Skeletal muscle satellite cell (primary cell): ENCODE measurements around the gene OPN1LW. TPM values are rescaled to one million over a fixed set of nuclear protein-coding genes. Genes with fewer than 3 reads are reported as not detected.
"Not testable (repeated sequence)": the region's sequence is repeated elsewhere in the genome, so short reads cannot be mapped to it uniquely, and the experiment has no call there.

ENCODE experiments used
- H3K27me3 ChIP-seq: 2 replicates; pipeline ENCODE4 v1.7.0; 2013; ENCODE audit warnings: low read length; ENCODE audit not compliant: control insufficient read depth, insufficient read depth
- H3K36me3 ChIP-seq: 2 replicates; pipeline ENCODE4 v1.7.0; 2013; ENCODE audit warnings: mild to moderate bottlenecking, control low read depth, low read length; ENCODE audit not compliant: insufficient read depth
- H3K4me1 ChIP-seq: 2 replicates; pipeline ENCODE4 v1.7.0; 2013; ENCODE audit warnings: low read length; ENCODE audit not compliant: control insufficient read depth, insufficient read depth
- H3K4me2 ChIP-seq: 2 replicates; pipeline ENCODE4 v1.7.0; 2013; ENCODE audit warnings: mild to moderate bottlenecking, low read length
- H3K4me3 ChIP-seq: 2 replicates; pipeline ENCODE4 v1.7.0; 2013; ENCODE audit warnings: low read length
- H3K9ac ChIP-seq: 2 replicates; pipeline ENCODE4 v1.7.0; 2013; ENCODE audit warnings: mild to moderate bottlenecking, low read depth, low read length, moderate library complexity
- H3K9me3 ChIP-seq: replicated peaks from 2 replicates; pipeline ENCODE4 v1.7.0; 2013; ENCODE audit warnings: mild to moderate bottlenecking, control low read depth, low read length
- total RNA-seq: library from RNA; depleted of rRNA; stranded (reverse); fragments of >200 nt; gene quantifications from 2 replicates; pipeline ENCODE4 v1.2.3, GENCODE V29; 2012; rRNA removed

The OPN1LW gene
- not detected in 2 replicates for total RNA-seq

DNA sequence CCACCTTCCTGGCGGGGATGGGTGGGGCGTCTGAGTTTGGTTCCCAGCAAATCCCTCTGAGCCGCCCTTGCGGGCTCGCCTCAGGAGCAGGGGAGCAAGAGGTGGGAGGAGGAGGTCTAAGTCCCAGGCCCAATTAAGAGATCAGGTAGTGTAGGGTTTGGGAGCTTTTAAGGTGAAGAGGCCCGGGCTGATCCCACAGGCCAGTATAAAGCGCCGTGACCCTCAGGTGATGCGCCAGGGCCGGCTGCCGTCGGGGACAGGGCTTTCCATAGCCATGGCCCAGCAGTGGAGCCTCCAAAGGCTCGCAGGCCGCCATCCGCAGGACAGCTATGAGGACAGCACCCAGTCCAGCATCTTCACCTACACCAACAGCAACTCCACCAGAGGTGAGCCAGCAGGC is at the start of gene OPN1LW:
Gene OPN1LW (plus strand): TSS at position 234 of the 400 bp plus-strand sequence. CDS start 41 bp downstream, at position 275.
- not testable (repeated sequence) for H3K4me2 ChIP-seq, H3K27me3 ChIP-seq, H3K36me3 ChIP-seq, H3K4me1 ChIP-seq, H3K4me3 ChIP-seq, H3K9ac ChIP-seq, H3K9me3 ChIP-seq

GRCh38 chrX:154094833-154095232 is 49.2 kb upstream of the OPN1LW start:
- Histone ChIP-seq H3K4me1 (peaks cover 26% of the 10 kb centered on the region), H3K36me3 (no peaks in the 10 kb centered on the region), H3K9ac (no peak overlapping the region), H3K27me3 (no peaks in the 10 kb centered on the region), H3K9me3 (no peaks in the 10 kb centered on the region), H3K4me2 (peak overlapping the region; percentile 87), H3K4me3 (no peak overlapping the region)

DNA sequence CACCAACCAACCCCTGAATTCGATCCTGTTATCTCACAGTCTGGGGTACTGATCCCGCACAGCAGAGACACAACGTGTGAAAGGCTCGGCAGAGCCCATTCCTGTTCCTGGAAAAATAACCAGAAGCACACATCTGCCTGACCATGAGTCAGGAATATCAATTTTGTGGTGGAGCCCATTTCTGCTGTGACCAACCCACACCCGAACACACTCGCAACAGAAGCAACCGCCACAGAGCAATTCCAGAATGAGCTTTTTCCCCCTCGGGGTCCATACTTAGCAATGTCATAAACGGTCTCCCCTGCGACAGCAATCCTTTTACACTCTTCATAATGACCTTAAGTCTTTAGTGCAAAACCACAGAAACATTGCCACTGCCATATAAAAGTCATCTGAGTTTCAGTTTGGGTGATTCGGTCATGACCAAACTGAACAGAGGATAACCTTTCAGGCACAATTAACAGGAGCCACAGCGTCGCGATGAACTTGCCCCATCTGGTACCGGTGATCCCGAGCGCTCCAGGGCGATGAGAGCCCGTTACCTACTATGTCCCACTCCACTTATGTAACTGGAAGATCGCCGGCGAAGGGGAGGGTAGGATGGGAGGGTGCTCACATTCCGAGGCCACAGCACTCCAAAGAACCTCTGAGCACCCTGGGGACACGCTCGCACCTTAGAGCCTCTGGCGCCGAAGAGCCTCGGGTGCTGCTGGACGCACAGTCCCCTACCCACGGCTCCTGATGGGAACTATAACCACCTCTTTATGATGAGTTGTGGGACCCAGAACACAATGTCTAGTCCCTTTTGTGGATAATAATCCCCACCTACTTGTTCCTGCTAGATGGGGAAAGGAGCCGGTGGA is 47.7 kb upstream of the OPN1LW start:
- Histone ChIP-seq H3K36me3 (no peaks in the 10 kb centered on the region), H3K9ac (peak overlapping the region; percentile 86), H3K9me3 (no peaks in the 10 kb centered on the region), H3K4me1 (peaks cover 26% of the 10 kb centered on the region), H3K4me3 (peak overlapping the region; percentile 73), H3K4me2 (peak overlapping the region; percentile 87), H3K27me3 (peaks cover 5% of the 10 kb centered on the region)

GRCh38 chrX:154097003-154097588 is 46.9 kb upstream of the OPN1LW start:
- H3K27me3 ChIP-seq = peaks cover 5% of the 10 kb centered on the region
- H3K36me3 ChIP-seq = no peaks in the 10 kb centered on the region
- H3K4me2 ChIP-seq = peak overlapping the region; percentile 87
- peaks cover 26% of the 10 kb centered on the region for H3K4me1 ChIP-seq
- no peaks in the 10 kb centered on the region for H3K9me3 ChIP-seq
- peak overlapping the region; percentile 86 for H3K9ac ChIP-seq
- H3K4me3 ChIP-seq = peak overlapping the region; percentile 73

DNA sequence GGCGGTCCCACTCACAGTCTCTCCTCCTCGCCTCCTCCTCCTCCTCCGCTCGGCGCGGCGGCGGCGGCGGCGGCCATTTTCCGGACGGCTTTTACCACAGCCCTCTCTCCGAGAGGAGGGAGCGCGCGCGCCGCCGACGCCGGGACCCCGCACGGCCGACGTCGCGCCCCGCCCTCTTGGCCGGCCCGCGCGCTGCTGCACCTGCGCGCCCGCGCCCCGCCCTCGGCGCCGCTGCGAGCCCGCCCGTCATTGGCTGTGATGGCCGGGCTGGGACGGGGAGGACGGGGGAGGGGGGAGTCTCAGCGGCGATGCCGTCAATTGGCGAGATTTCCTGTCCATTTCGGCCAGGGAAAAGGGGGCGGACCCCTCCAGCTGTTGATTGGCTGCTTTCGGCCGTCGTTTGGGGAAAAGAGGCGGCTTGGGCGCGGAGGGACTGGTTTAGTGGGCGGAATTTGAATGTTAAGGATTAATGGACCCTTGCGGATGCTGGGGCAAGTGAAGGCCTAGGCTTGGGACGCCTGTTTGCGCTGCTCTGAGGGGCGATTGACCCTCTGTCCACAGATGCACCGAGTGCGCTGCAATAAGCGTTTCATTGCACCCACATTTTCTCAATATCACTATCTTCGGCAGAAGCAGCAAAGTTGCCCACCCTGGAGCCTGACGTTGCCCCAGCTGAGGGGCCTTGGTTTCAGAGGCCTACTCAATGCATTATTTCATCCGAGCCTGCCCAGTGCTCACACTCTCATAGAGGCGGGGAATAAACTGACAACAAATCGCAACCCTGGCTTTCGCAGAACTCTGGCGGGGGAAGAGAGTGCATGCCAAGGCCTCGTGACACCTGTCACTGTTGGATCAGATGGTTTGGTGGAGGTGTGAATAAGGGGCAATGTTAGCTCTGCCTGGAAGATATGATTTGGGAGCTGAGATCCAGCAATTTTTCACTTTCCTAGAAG is 46.2 kb upstream of the OPN1LW start, which contains the start of gene MECP2:
Gene MECP2 (minus strand): TSS at position 129 of the 953 bp plus-strand sequence.
- Histone ChIP-seq H3K36me3 (no peaks in the 10 kb centered on the region), H3K9ac (peak within 1 kb of the TSS; percentile 86), H3K27me3 (peaks cover 5% of the 10 kb centered on the region), H3K4me3 (peak within 1 kb of the TSS; percentile 73), H3K4me2 (peak within 1 kb of the TSS; percentile 90), H3K4me1 (peaks cover 21% of the 10 kb centered on the region), H3K9me3 (no peaks in the 10 kb centered on the region)

GRCh38 chrX:154098551-154098950 is 45.5 kb upstream of the OPN1LW start:
- Histone ChIP-seq H3K4me3 (no peak overlapping the region), H3K4me1 (peaks cover 17% of the 10 kb centered on the region), H3K9me3 (no peaks in the 10 kb centered on the region), H3K9ac (no peak overlapping the region), H3K36me3 (no peaks in the 10 kb centered on the region), H3K27me3 (peaks cover 5% of the 10 kb centered on the region), H3K4me2 (peak overlapping the region; percentile 90)

- H3K4me3 ChIP-seq = no peak overlapping the region
- H3K27me3 ChIP-seq = peaks cover 38% of the 10 kb centered on the region
- H3K9me3 ChIP-seq = no peaks in the 10 kb centered on the region
- no peak overlapping the region for H3K9ac ChIP-seq
- H3K4me2 ChIP-seq = no peak overlapping the region
- no peaks in the 10 kb centered on the region for H3K4me1 ChIP-seq
- no peaks in the 10 kb centered on the region for H3K36me3 ChIP-seq
These were observed 30.3 kb upstream of the OPN1LW start for GRCh38 chrX:154113729-154114128.

DNA sequence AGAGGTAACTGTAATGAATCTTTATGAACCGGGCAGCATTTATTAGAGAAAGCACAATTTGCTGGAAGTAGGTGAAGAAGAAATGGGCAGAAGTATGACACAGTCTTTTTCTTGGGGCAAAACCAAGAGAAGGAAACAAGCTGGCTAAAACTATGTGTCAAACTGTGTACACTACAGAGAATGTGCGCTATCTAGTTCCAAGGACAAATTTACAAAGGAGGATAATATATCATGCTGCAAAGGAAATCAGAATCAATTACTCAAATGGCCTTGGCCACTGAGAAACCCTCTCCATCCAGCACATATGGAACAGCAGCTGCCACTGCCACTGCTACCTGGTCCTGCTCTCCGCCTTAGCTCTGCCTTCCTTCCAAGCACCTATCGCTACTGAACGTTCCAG is 29.4 kb upstream of the OPN1LW start:
- Histone ChIP-seq H3K27me3 (peaks cover 36% of the 10 kb centered on the region), H3K9ac (no peak overlapping the region)

GRCh38 chrX:154115071-154115470 is 29.0 kb upstream of the OPN1LW start:
- no peak overlapping the region for H3K4me3 ChIP-seq
- H3K4me1 ChIP-seq = no peaks in the 10 kb centered on the region
- no peak overlapping the region for H3K9ac ChIP-seq
- H3K4me2 ChIP-seq = no peak overlapping the region
- no peaks in the 10 kb centered on the region for H3K36me3 ChIP-seq
- H3K9me3 ChIP-seq = no peaks in the 10 kb centered on the region
- peaks cover 36% of the 10 kb centered on the region for H3K27me3 ChIP-seq

More for the DNA sequence above, 29.4 kb upstream of the OPN1LW start:
- H3K4me1 ChIP-seq = no peaks in the 10 kb centered on the region
- no peaks in the 10 kb centered on the region for H3K36me3 ChIP-seq
- H3K9me3 ChIP-seq = no peaks in the 10 kb centered on the region
- no peak overlapping the region for H3K4me2 ChIP-seq
- no peak overlapping the region for H3K4me3 ChIP-seq

DNA sequence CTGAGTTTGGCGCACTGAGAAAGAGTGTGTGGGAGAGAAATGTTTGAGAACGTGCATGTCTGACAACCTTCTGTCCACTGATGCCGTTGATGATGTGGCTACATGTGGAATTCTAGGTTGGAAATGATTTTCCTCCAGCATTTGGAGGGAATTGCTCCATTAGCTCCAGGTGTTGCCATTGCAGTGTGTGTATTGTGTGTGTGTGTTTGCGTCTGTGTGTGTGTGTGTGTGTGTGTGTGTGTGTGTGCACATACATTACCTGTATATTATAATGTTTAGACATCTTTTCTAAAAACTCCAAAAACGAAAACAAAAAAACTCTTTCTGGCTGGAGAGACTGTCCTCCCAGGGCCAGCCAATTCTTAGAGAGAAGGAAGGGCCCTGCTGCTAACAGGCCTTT is 28.3 kb upstream of the OPN1LW start:
- Histone ChIP-seq H3K4me1 (no peaks in the 10 kb centered on the region), H3K27me3 (peaks cover 32% of the 10 kb centered on the region), H3K4me2 (no peak overlapping the region), H3K9ac (no peak overlapping the region), H3K36me3 (no peaks in the 10 kb centered on the region), H3K9me3 (no peaks in the 10 kb centered on the region), H3K4me3 (no peak overlapping the region)
